K562 (cell line): ENCODE results near the gene ITPR2. TPM values are rescaled to one million over a fixed set of nuclear protein-coding genes. Genes with fewer than 3 reads are reported as not detected.

Experiments
- ATAC-seq: fragments of 200-7000 bp; cut with Tn5 transposase; 3 replicates; pipeline ENCODE4 v1.9.1; 2020; ENCODE audit warnings: moderate library complexity
- BruUV-seq: library from RNA; stranded (reverse); fragments of 400-500 nt; replicated peaks from 2 replicates; lab custom pipeline; 2021; lab: Mats Ljungman, UMichigan
- CTCF ChIA-PET: fragments of 300-600 bp; formaldehyde crosslinking; extraction: SDS; loops from one replicate; lab custom pipeline; 2021; ENCODE audit warnings: low intra/inter-chr PET ratio; lab: Yijun Ruan, JAX
- POLR2A ChIA-PET: fragments of 300-600, 350-650 bp; sonication (Branson Sonifier 250); formaldehyde crosslinking; extraction: SDS; loops from one replicate; lab custom pipeline; 2021; ENCODE audit warnings: antibody characterized with exemption, inconsistent platforms; lab: Yijun Ruan, JAX
- DNase-seq, 4 experiments: peaks; one replicate each; pipeline versions ENCODE4 v3.0.0 to v3.0.0-alpha.2; 2011 to 2018; ENCODE audit warnings: low spot score in 3 of 4, mixed read lengths in 3 of 4; ENCODE audit errors: extremely low read depth in 1 of 4
- FAIRE-seq: peaks from 2 replicates; lab custom pipeline; 2011; peaks lifted over from hg19 to GRCh38; lab: Jason Lieb, UNC
- H2AFZ ChIP-seq: 2 replicates; pipeline ENCODE4 v1.6.0; 2011; ENCODE audit warnings: low read depth, low read length, control low read depth, inconsistent platforms
- H3K27ac ChIP-seq: fragments of 200-600 bp; 3 replicates; pipeline ENCODE4 v1.8.0; 2011; ENCODE audit warnings: low read depth, mild to moderate bottlenecking, control low read depth, inconsistent platforms, low read length, moderate library complexity, mixed read lengths; ENCODE audit errors: extremely low read depth
- H3K27me3 ChIP-seq, 2 experiments: fragments of 300-600 bp in 1 of 2; 2 replicates in 1 of 2; 3 replicates in 1 of 2; pipeline versions ENCODE4 v1.6.0 to v1.8.0; 2011; ENCODE audit warnings: inconsistent platforms in 2 of 2, low read length in 2 of 2, mild to moderate bottlenecking in 1 of 2, mixed read lengths in 1 of 2, moderate library complexity in 1 of 2; ENCODE audit not compliant: control insufficient read depth in 2 of 2, insufficient read depth in 2 of 2
- H3K36me3 ChIP-seq: fragments of 300-600 bp; 3 replicates; pipeline ENCODE4 v1.8.0; 2011; ENCODE audit warnings: mild to moderate bottlenecking, low read length, inconsistent platforms; ENCODE audit not compliant: control insufficient read depth, insufficient read depth
- H3K4me1 ChIP-seq, 2 experiments: fragments of 200-600 bp in 1 of 2; replicated peaks in 1 of 2; 2 replicates in 1 of 2; 3 replicates in 1 of 2; pipeline versions ENCODE4 v1.5.1 to v1.8.0; 2011; ENCODE audit warnings: inconsistent platforms in 2 of 2, low read length in 2 of 2, mild to moderate bottlenecking in 1 of 2, mixed read lengths in 1 of 2, moderate library complexity in 1 of 2; ENCODE audit not compliant: control insufficient read depth in 2 of 2, insufficient read depth in 2 of 2
- H3K4me2 ChIP-seq: 2 replicates; pipeline ENCODE4 v1.6.1; 2011; ENCODE audit warnings: low read length, control low read depth, inconsistent platforms, mixed read lengths; ENCODE audit not compliant: insufficient read depth
- H3K4me3 ChIP-seq: fragments of 200-600 bp; sonication (generic), shearing (Covaris generic); 2 replicates; pipeline ENCODE4 v1.5.1; 2016; ENCODE audit warnings: control low read depth, inconsistent platforms
- H3K79me2 ChIP-seq: fragments of 200-600 bp; 3 replicates; pipeline ENCODE4 v1.8.0; 2011; ENCODE audit warnings: low read length, inconsistent platforms; ENCODE audit not compliant: control insufficient read depth, insufficient read depth
- H3K9ac ChIP-seq, 2 experiments: 2 replicates each; pipeline versions ENCODE4 v1.6.0 to v1.6.1; 2011; ENCODE audit warnings: low read depth in 2 of 2, low read length in 2 of 2, control low read depth in 1 of 2, inconsistent platforms in 1 of 2, mild to moderate bottlenecking in 1 of 2, mixed read lengths in 1 of 2; ENCODE audit not compliant: insufficient read depth in 1 of 2
- H3K9me1 ChIP-seq: one replicate; pipeline ENCODE4 v1.6.0; 2011; ENCODE audit warnings: inconsistent platforms, mild to moderate bottlenecking, low read length, moderate library complexity; ENCODE audit not compliant: control insufficient read depth, insufficient read depth
- H3K9me3 ChIP-seq: replicated peaks from 2 replicates; pipeline ENCODE4 v1.5.1; 2011; ENCODE audit warnings: low read depth, low read length, inconsistent platforms; ENCODE audit not compliant: control insufficient read depth, insufficient read depth
- H4K20me1 ChIP-seq: replicated peaks from 2 replicates; pipeline ENCODE4 v1.6.1; 2011; ENCODE audit warnings: low read length, inconsistent platforms, mixed read lengths; ENCODE audit not compliant: control insufficient read depth, insufficient read depth
- FOXO4 ChIP-seq: fragments of 450-650 bp; formaldehyde crosslinking; IDR thresholded peaks from 2 replicates; pipeline ENCODE4 v1.4.0; 2020; ENCODE audit warnings: mild to moderate bottlenecking, moderate library complexity
- HBP1 ChIP-seq: fragments of 450-650 bp; formaldehyde crosslinking; IDR thresholded peaks from 2 replicates; pipeline ENCODE4 v1.4.0; 2022; ENCODE audit warnings: missing genetic modification characterization
- KDM1A ChIP-seq, 2 experiments: fragments of 450-650 bp; IDR thresholded peaks; 2 replicates each; pipeline ENCODE4 v1.6.1; 2016; ENCODE audit warnings: mild to moderate bottlenecking in 2 of 2
- LARP7 ChIP-seq: fragments of 450-650 bp; IDR thresholded peaks from 2 replicates; pipeline ENCODE4 v1.6.1; 2016
- RFX7 ChIP-seq: fragments of 250-450 bp; sonication (Bioruptor Pico); IDR thresholded peaks from 2 replicates; pipeline ENCODE4 v1.5.1; 2021; ENCODE audit warnings: mild to moderate bottlenecking
- SLC30A9 ChIP-seq: fragments of 250-450 bp; sonication (Bioruptor Pico); IDR thresholded peaks from 2 replicates; pipeline ENCODE4 v1.8.0; 2022; ENCODE audit warnings: mild to moderate bottlenecking, moderate library complexity
- ZHX1 ChIP-seq: fragments of 150-350 bp; conservative IDR thresholded peaks from 2 replicates; pipeline ENCODE4 v1.6.1; 2014; ENCODE audit warnings: low read length
- ZNF263 ChIP-seq: sonication (generic); formaldehyde crosslinking; IDR thresholded peaks from 2 replicates; pipeline ENCODE4 v1.8.0; 2022; ENCODE audit warnings: mild to moderate bottlenecking, missing genetic modification reagents, borderline replicate concordance
- ZNF274 ChIP-seq: IDR thresholded peaks from 2 replicates; pipeline ENCODE4 v1.6.1; 2011; ENCODE audit warnings: low read depth, mild to moderate bottlenecking, low read length, moderate library complexity, borderline replicate concordance
- ZNF512 ChIP-seq: IDR thresholded peaks from 2 replicates; pipeline ENCODE4 v1.6.1; 2016; ENCODE audit warnings: missing genetic modification characterization, missing compliant biosample characterization
- ZNF699 ChIP-seq: fragments of 250-450 bp; sonication (Bioruptor Pico); IDR thresholded peaks from 2 replicates; pipeline ENCODE4 v1.8.0; 2021; ENCODE audit warnings: mild to moderate bottlenecking, moderate library complexity; ENCODE audit not compliant: insufficient replicate concordance
- in situ Hi-C: fragments of 300-500 bp; cut with MboI; formaldehyde crosslinking; loops from 4 replicates; pipeline ENCODE4 v1.15.0; 2018; ENCODE audit warnings: inconsistent platforms, mixed read lengths
- intact Hi-C: fragments of 100-400 bp; cut with micrococcal nuclease; formaldehyde crosslinking; loops from 2 replicates; pipeline ENCODE4 v1.14.2; 2022
- polyA plus RNA-seq, 8 experiments: library from polyadenylated mRNA; depleted of rRNA in 4 of 8; stranded (reverse) in 5 of 8; unstranded in 3 of 8; fragments of >200 nt; fragmentation: Nextera tagmentation in 2 of 8; fragmentation: Illumina TruSeq in 1 of 8; extraction: Ambion mirVana in 2 of 8; extraction: Trizol in 1 of 8; gene quantifications; 2 replicates each; pipeline versions ENCODE4 v1.2.1 to v1.2.3, GENCODE V29; 2011 to 2014; ENCODE audit warnings: inconsistent platforms in 1 of 8, missing spikeins in 1 of 8
- total RNA-seq, 7 experiments: library from RNA; depleted of rRNA in 6 of 7; stranded (reverse); fragments of >200 nt in 6 of 7; fragmentation: Illumina TruSeq in 2 of 7; extraction: Trizol in 2 of 7; gene quantifications; 2 replicates each; pipeline versions ENCODE4 v1.2.1 to v1.2.3, GENCODE V29; 2011 to 2021; ENCODE audit warnings: low replicate concordance in 1 of 7
- TF ChIP-seq, protein P1 (sequence below): IDR thresholded peaks from 3 replicates; pipeline ENCODE4 v1.6.1; 2011; ENCODE audit warnings: borderline replicate concordance, mild to moderate bottlenecking, moderate library complexity; ENCODE audit not compliant: insufficient read length; ENCODE audit errors: extremely low read depth

Gene ITPR2
- total and polyA plus RNA-seq, 9 of the 15 experiments (the other 6 are each of a cell fraction or from before 2014, with no cell fraction given), result 0.21 to 3.3 (median 0.95) TPM

DNA sequence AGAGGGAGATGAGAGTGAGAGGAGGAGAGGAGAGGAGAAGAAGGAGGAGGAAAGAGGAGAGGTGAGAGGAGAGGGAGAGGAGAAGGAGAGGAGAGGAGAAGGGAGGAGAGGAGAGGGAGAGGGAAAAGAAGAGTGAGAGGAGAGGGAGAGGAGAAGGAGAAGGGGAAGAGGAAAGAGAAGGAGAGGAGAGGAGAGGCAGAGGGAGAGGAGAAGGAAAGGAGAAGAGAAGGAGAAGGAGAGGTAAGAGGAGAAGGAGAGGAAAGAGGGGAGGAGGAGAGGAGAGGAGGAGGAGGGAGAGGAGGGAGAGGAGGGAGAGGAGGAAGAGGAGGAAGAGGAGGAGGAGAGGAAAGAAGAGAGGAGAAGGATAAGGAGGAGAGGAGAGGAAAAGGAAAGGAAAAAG lies 266.8 kb downstream of the ITPR2 start:
- no peaks in the 10 kb centered on the region for H3K27me3 ChIP-seq
- BruUV-seq, result no TSS peak
- in situ Hi-C loops (no loop called here), intact Hi-C loops (no loop called here)
- ATAC-seq (no peak), FAIRE-seq (no peak), DNase-seq (no peak)
- H3K36me3 ChIP-seq, result no peaks in the 10 kb centered on the region
- H3K27ac ChIP-seq, result no peak overlapping the region
- H3K9me3 ChIP-seq, result no peaks in the 10 kb centered on the region
- no peaks in the 10 kb centered on the region for H3K4me1 ChIP-seq
- no peaks in the 10 kb centered on the region for H3K9me1 ChIP-seq
- TF ChIP-seq HBP1, result peak; percentile 22; the same call in 1 of the 2 replicates
- TF ChIP-seq FOXO4, result no peak
- TF ChIP-seq ZNF274, result no peak
- peak; percentile 71 for TF ChIP-seq ZNF263 (CRISPR knock-in tag)
- no peak for TF ChIP-seq ZNF699 (CRISPR knock-in tag)
- TF ChIP-seq RFX7 (CRISPR knock-in tag), result no peak
- TF ChIP-seq, protein P1, sequence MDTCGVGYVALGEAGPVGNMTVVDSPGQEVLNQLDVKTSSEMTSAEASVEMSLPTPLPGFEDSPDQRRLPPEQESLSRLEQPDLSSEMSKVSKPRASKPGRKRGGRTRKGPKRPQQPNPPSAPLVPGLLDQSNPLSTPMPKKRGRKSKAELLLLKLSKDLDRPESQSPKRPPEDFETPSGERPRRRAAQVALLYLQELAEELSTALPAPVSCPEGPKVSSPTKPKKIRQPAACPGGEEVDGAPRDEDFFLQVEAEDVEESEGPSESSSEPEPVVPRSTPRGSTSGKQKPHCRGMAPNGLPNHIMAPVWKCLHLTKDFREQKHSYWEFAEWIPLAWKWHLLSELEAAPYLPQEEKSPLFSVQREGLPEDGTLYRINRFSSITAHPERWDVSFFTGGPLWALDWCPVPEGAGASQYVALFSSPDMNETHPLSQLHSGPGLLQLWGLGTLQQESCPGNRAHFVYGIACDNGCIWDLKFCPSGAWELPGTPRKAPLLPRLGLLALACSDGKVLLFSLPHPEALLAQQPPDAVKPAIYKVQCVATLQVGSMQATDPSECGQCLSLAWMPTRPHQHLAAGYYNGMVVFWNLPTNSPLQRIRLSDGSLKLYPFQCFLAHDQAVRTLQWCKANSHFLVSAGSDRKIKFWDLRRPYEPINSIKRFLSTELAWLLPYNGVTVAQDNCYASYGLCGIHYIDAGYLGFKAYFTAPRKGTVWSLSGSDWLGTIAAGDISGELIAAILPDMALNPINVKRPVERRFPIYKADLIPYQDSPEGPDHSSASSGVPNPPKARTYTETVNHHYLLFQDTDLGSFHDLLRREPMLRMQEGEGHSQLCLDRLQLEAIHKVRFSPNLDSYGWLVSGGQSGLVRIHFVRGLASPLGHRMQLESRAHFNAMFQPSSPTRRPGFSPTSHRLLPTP, result no peak
- peak; percentile 52 for TF ChIP-seq ZNF512 (tag)
- TF ChIP-seq LARP7, result no peak
- no peak for TF ChIP-seq ZHX1
- TF ChIP-seq KDM1A (IDR thresholded peaks at IDR 0.05), result no peak
- TF ChIP-seq SLC30A9, result no peak
- H3K4me3 ChIP-seq, result no peak overlapping the region
- POLR2A ChIA-PET, result no interaction called here
- CTCF ChIA-PET, result no interaction called here
- no peaks in the 10 kb centered on the region for H3K79me2 ChIP-seq
- no peak overlapping the region for H2AFZ ChIP-seq
- H3K9ac ChIP-seq, result no peak overlapping the region
- H3K4me2 ChIP-seq, result no peak overlapping the region
- H4K20me1 ChIP-seq, result no peaks in the 10 kb centered on the region
